SU-DHL-6 (cell line): Measurements from ENCODE around the gene PTPRS.

Experiments
- H2AFZ ChIP-seq: fragments of 200-600 bp; sonication (generic); 2 replicates; pipeline ENCODE4 v1.6.1; 2014; ENCODE audit warnings: low read depth, mild to moderate bottlenecking, moderate library complexity, mixed read lengths, antibody characterized with exemption, low read length; ENCODE audit not compliant: severe bottlenecking
- H3F3A ChIP-seq: fragments of 200-600 bp; shearing (Covaris generic); 2 replicates; pipeline ENCODE4 v1.6.0; 2016; ENCODE audit warnings: antibody characterized with exemption, mild to moderate bottlenecking; ENCODE audit not compliant: insufficient read depth
- H3K27ac ChIP-seq: fragments of 200-600 bp; sonication (generic); 2 replicates; pipeline ENCODE4 v1.5.1; 2016; ENCODE audit warnings: low read depth, mild to moderate bottlenecking, low read length, moderate library complexity, mixed read lengths
- H3K27me3 ChIP-seq: fragments of 200-600 bp; sonication (generic), shearing (Covaris generic); 2 replicates; pipeline ENCODE4 v1.6.0; 2014; ENCODE audit warnings: mild to moderate bottlenecking, low read length
- H3K36me3 ChIP-seq: fragments of 200-600 bp; sonication (generic); 2 replicates; pipeline ENCODE4 v1.6.1; 2014; ENCODE audit warnings: mild to moderate bottlenecking, low read length, mixed read lengths
- H3K4me2 ChIP-seq: fragments of 300-600, 200-600 bp; shearing (Covaris generic), sonication (generic); 2 replicates; pipeline ENCODE4 v1.6.0; 2014; ENCODE audit warnings: low read length, low read depth, mild to moderate bottlenecking; ENCODE audit not compliant: poor library complexity, severe bottlenecking
- H3K4me3 ChIP-seq: fragments of 200-600 bp; sonication (generic); 2 replicates; pipeline ENCODE4 v1.5.1; 2014; ENCODE audit warnings: antibody characterized with exemption, low read length, mild to moderate bottlenecking, mixed read lengths; ENCODE audit not compliant: insufficient read depth, poor library complexity, severe bottlenecking
- H3K79me2 ChIP-seq: fragments of 200-600 bp; sonication (generic); 2 replicates; pipeline ENCODE4 v1.6.1; 2014; ENCODE audit warnings: mild to moderate bottlenecking, low read length, moderate library complexity; ENCODE audit not compliant: insufficient read depth
- H3K9ac ChIP-seq: fragments of 200-600 bp; sonication (generic); 2 replicates; pipeline ENCODE4 v1.7.0; 2014; ENCODE audit warnings: mild to moderate bottlenecking, low read length
- H3K9me2 ChIP-seq: fragments of 200-600 bp; sonication (generic); replicated peaks from 2 replicates; pipeline ENCODE4 v1.6.1; 2014; ENCODE audit warnings: low read length; ENCODE audit not compliant: insufficient read depth
- H3K9me3 ChIP-seq: fragments of 200-600 bp; sonication (generic); 2 replicates; pipeline ENCODE4 v1.6.1; 2014; ENCODE audit warnings: low read length, mixed read lengths; ENCODE audit not compliant: insufficient read depth
- H4K20me1 ChIP-seq: fragments of 200-600 bp; sonication (generic); 2 replicates; pipeline ENCODE4 v1.6.1; 2014; ENCODE audit warnings: low read depth, mild to moderate bottlenecking, antibody characterized with exemption, low read length, moderate library complexity, mixed read lengths
- CTCF ChIP-seq: fragments of 200-600 bp; sonication (generic); IDR thresholded peaks from one replicate; pipeline ENCODE4 v1.5.1; 2017; ENCODE audit warnings: antibody characterized with exemption, mild to moderate bottlenecking, low read length, moderate library complexity; ENCODE audit not compliant: insufficient read depth, poor library complexity, severe bottlenecking
- EZH2phosphoT487 ChIP-seq: fragments of 200-600 bp; sonication (generic), shearing (Covaris generic); conservative IDR thresholded peaks from 2 replicates; pipeline ENCODE4 v1.6.1; 2018; ENCODE audit warnings: mild to moderate bottlenecking, antibody characterized with exemption, low read length, moderate library complexity, mixed read lengths

PTPRS gene

GRCh38 chr19:5339950-5340636, 519 bp downstream of the PTPRS start:
- no peaks in the 10 kb centered on the region for H3K36me3 ChIP-seq
- no peaks in the 10 kb centered on the region for H3K79me2 ChIP-seq
- no peaks in the 10 kb centered on the region for H3K27me3 ChIP-seq
- no peak overlapping the region for H3K4me3 ChIP-seq
- no peaks in the 10 kb centered on the region for H3K9me3 ChIP-seq
- no peaks in the 10 kb centered on the region for H3F3A ChIP-seq
- H3K9me2 ChIP-seq: no peaks in the 10 kb centered on the region
- no peak overlapping the region for H3K9ac ChIP-seq
- no peaks in the 10 kb centered on the region for H4K20me1 ChIP-seq
- no peak for TF ChIP-seq CTCF
- TF ChIP-seq EZH2phosphoT487: no peak
- H3K27ac ChIP-seq: no peak overlapping the region
- no peak overlapping the region for H3K4me2 ChIP-seq
- H2AFZ ChIP-seq: no peak overlapping the region

GRCh38 chr19:5339198-5339949, 1.2 kb downstream of the PTPRS start:
- Histone ChIP-seq H3K4me2 (no peak overlapping the region), H3F3A (no peaks in the 10 kb centered on the region), H4K20me1 (no peaks in the 10 kb centered on the region), H3K36me3 (no peaks in the 10 kb centered on the region), H3K9me3 (no peaks in the 10 kb centered on the region), H3K27me3 (no peaks in the 10 kb centered on the region), H3K9me2 (no peaks in the 10 kb centered on the region), H2AFZ (no peak overlapping the region), H3K9ac (no peak overlapping the region), H3K79me2 (no peaks in the 10 kb centered on the region), H3K4me3 (no peak overlapping the region), H3K27ac (no peak overlapping the region)
- TF ChIP-seq CTCF (no peak), EZH2phosphoT487 (no peak)

GRCh38 chr19:5338656-5339197, 1.9 kb downstream of the PTPRS start:
- no peaks in the 10 kb centered on the region for H3K79me2 ChIP-seq
- H3F3A ChIP-seq: no peaks in the 10 kb centered on the region
- H3K4me3 ChIP-seq: no peak overlapping the region
- no peak overlapping the region for H3K4me2 ChIP-seq
- no peaks in the 10 kb centered on the region for H4K20me1 ChIP-seq
- no peaks in the 10 kb centered on the region for H3K27me3 ChIP-seq
- no peaks in the 10 kb centered on the region for H3K36me3 ChIP-seq
- TF ChIP-seq EZH2phosphoT487 (no peak), CTCF (no peak)
- no peak overlapping the region for H3K9ac ChIP-seq
- no peaks in the 10 kb centered on the region for H3K9me3 ChIP-seq
- H3K9me2 ChIP-seq: no peaks in the 10 kb centered on the region
- no peak overlapping the region for H3K27ac ChIP-seq
- H2AFZ ChIP-seq: no peak overlapping the region
